Gastrocnemius medialis (tissue), 4 donors: ENCODE results near the gene REXO1.

Experiments used
- CTCF ChIP-seq, 5 experiments: fragments of 450-650 bp in 3 of 5; fragments of 200-600 bp in 2 of 5; sonication (generic) in 2 of 5; IDR thresholded peaks in 4 of 5; conservative IDR thresholded peaks in 1 of 5; 1 replicate in 4 of 5; 2 replicates in 1 of 5; pipeline ENCODE4 v1.5.1; 2016 to 2019; ENCODE audit warnings: antibody characterized with exemption in 5 of 5, mild to moderate bottlenecking in 3 of 5, moderate library complexity in 3 of 5
- POLR2A ChIP-seq, 2 donors: fragments of 450-650 bp; IDR thresholded peaks; one replicate each; pipeline ENCODE4 v1.6.1; 2017; ENCODE audit warnings: antibody characterized with exemption in 2 of 2, mild to moderate bottlenecking in 2 of 2, moderate library complexity in 2 of 2

- TF ChIP-seq CTCF (IDR thresholded peaks at IDR 0.05 in 4 of 5, conservative IDR thresholded peaks at IDR 0.05 in 1 of 5): no peak
- TF ChIP-seq POLR2A (IDR thresholded peaks at IDR 0.05): no peak
Measured at GRCh38 chr19:1882786-1883692, 34.8 kb upstream of the REXO1 start.
